DOHH2 (cell line): ENCODE data around the gene PACRG.

ENCODE experiments used
- H3F3A ChIP-seq: fragments of 200-600 bp; sonication (generic), shearing (Covaris generic); 2 replicates; pipeline ENCODE4 v1.6.0; 2016; ENCODE audit warnings: antibody characterized with exemption, mild to moderate bottlenecking; ENCODE audit not compliant: control insufficient read depth, insufficient read depth
- H3K27ac ChIP-seq: fragments of 200-600 bp; sonication (generic); 2 replicates; pipeline ENCODE4 v1.5.1; 2014; ENCODE audit warnings: low read depth, mild to moderate bottlenecking, low read length, moderate library complexity
- H3K27me3 ChIP-seq: fragments of 200-600 bp; sonication (generic); 2 replicates; pipeline ENCODE4 v1.6.1; 2014; ENCODE audit warnings: mild to moderate bottlenecking, low read length, mixed read lengths; ENCODE audit not compliant: control insufficient read depth
- H3K36me3 ChIP-seq: fragments of 200-600 bp; sonication (generic); 2 replicates; pipeline ENCODE4 v1.6.1; 2014; ENCODE audit warnings: mild to moderate bottlenecking, low read length, moderate library complexity, mixed read lengths; ENCODE audit not compliant: control insufficient read depth
- H3K4me1 ChIP-seq: fragments of 200-600 bp; sonication (generic); 2 replicates; pipeline ENCODE4 v1.6.1; 2014; ENCODE audit warnings: mild to moderate bottlenecking, low read length, mixed read lengths; ENCODE audit not compliant: control insufficient read depth
- H3K4me2 ChIP-seq: fragments of 200-600 bp; sonication (generic); 2 replicates; pipeline ENCODE4 v1.6.0; 2014; ENCODE audit warnings: mild to moderate bottlenecking, low read length, moderate library complexity
- H3K4me3 ChIP-seq: fragments of 200-600 bp; sonication (generic); 2 replicates; pipeline ENCODE4 v1.5.1; 2014; ENCODE audit warnings: mild to moderate bottlenecking, low read length, mixed read lengths
- H3K79me2 ChIP-seq: fragments of 200-600 bp; sonication (generic); 2 replicates; pipeline ENCODE4 v1.6.1; 2014; ENCODE audit warnings: mild to moderate bottlenecking, low read length, mixed read lengths; ENCODE audit not compliant: control insufficient read depth
- H3K9me2 ChIP-seq: fragments of 200-600 bp; sonication (generic); replicated peaks from 2 replicates; pipeline ENCODE4 v1.6.1; 2014; ENCODE audit warnings: mild to moderate bottlenecking, low read length, mixed read lengths; ENCODE audit not compliant: control insufficient read depth
- H3K9me3 ChIP-seq: fragments of 200-600 bp; sonication (generic); 2 replicates; pipeline ENCODE4 v1.6.1; 2014; ENCODE audit warnings: antibody characterized with exemption, low read length, mixed read lengths; ENCODE audit not compliant: control insufficient read depth, insufficient read depth
- H4K20me1 ChIP-seq: fragments of 200-600 bp; sonication (generic); 2 replicates; pipeline ENCODE4 v1.6.0; 2014; ENCODE audit warnings: low read depth, mild to moderate bottlenecking, antibody characterized with exemption, low read length, moderate library complexity; ENCODE audit not compliant: control insufficient read depth, insufficient read depth
- CTCF ChIP-seq: fragments of 200-600 bp; sonication (generic); IDR thresholded peaks from one replicate; pipeline ENCODE4 v1.5.1; 2014; ENCODE audit warnings: antibody characterized with exemption, mild to moderate bottlenecking, low read depth, low read length; ENCODE audit not compliant: poor library complexity, severe bottlenecking
- EZH2phosphoT487 ChIP-seq: fragments of 200-600 bp; sonication (generic); IDR thresholded peaks from 2 replicates; pipeline ENCODE4 v1.6.1; 2017; ENCODE audit warnings: borderline replicate concordance, mild to moderate bottlenecking, antibody characterized with exemption, low read length, moderate library complexity, mixed read lengths

PACRG gene

GRCh38 chr6:162960679-162961457 is 233.1 kb downstream of the PACRG start:
- no peak overlapping the region for H3K4me2 ChIP-seq
- no peak overlapping the region for H3K4me3 ChIP-seq
- H3K27me3 ChIP-seq, result no peaks in the 10 kb centered on the region
- no peaks in the 10 kb centered on the region for H3K9me3 ChIP-seq
- no peaks in the 10 kb centered on the region for H3K36me3 ChIP-seq
- no peak overlapping the region for H3K27ac ChIP-seq
- TF ChIP-seq EZH2phosphoT487, result no peak
- TF ChIP-seq CTCF, result no peak
- no peaks in the 10 kb centered on the region for H3K79me2 ChIP-seq
- H3F3A ChIP-seq, result no peaks in the 10 kb centered on the region
- H3K9me2 ChIP-seq, result no peaks in the 10 kb centered on the region
- H3K4me1 ChIP-seq, result no peaks in the 10 kb centered on the region
- H4K20me1 ChIP-seq, result no peaks in the 10 kb centered on the region

GRCh38 chr6:162962093-162962492 is 234.3 kb downstream of the PACRG start:
- H3K4me2 ChIP-seq, result no peak overlapping the region
- no peaks in the 10 kb centered on the region for H4K20me1 ChIP-seq
- no peak overlapping the region for H3K27ac ChIP-seq
- no peaks in the 10 kb centered on the region for H3K9me3 ChIP-seq
- H3K79me2 ChIP-seq, result no peaks in the 10 kb centered on the region
- TF ChIP-seq EZH2phosphoT487 (no peak), CTCF (no peak)
- H3K4me3 ChIP-seq, result no peak overlapping the region
- H3K4me1 ChIP-seq, result no peaks in the 10 kb centered on the region
- no peaks in the 10 kb centered on the region for H3F3A ChIP-seq
- no peaks in the 10 kb centered on the region for H3K9me2 ChIP-seq
- H3K27me3 ChIP-seq, result no peaks in the 10 kb centered on the region
- no peaks in the 10 kb centered on the region for H3K36me3 ChIP-seq

GRCh38 chr6:162963861-162964260 is 236.1 kb downstream of the PACRG start:
- Histone ChIP-seq H4K20me1 (no peaks in the 10 kb centered on the region), H3K36me3 (no peaks in the 10 kb centered on the region), H3K4me2 (no peak overlapping the region), H3K4me1 (no peaks in the 10 kb centered on the region), H3K9me2 (no peaks in the 10 kb centered on the region), H3K27ac (no peak overlapping the region), H3K27me3 (no peaks in the 10 kb centered on the region), H3K79me2 (no peaks in the 10 kb centered on the region), H3K4me3 (no peak overlapping the region), H3K9me3 (no peaks in the 10 kb centered on the region), H3F3A (no peaks in the 10 kb centered on the region)
- no peak for TF ChIP-seq CTCF
- no peak for TF ChIP-seq EZH2phosphoT487
